ENCODE data around the gene ODF2L. TPM values are rescaled to one million over a fixed set of nuclear protein-coding genes. Genes with fewer than 3 reads are reported as not detected.

ODF2L gene
- total and polyA plus RNA-seq, 2 of the 4 experiments (the other 2 are of a cell fraction): 10.4 to 12.3 TPM

Small RNA genes within 50 kb of the gene (microRNA-seq; reads per million reads assigned to microRNA genes)
- gene MIR7856 (ENCODE audit: insufficient read depth in 1 of 2, insufficient read length in 1 of 2, unreplicated experiment in 1 of 2): 0 reads per million in 2 experiments

Small RNA genes within 50 kb of the gene (small RNA-seq; reads per million reads assigned to genes)
- gene MIR7856: 0 reads per million in 5 experiments

Other genes starting within 250 kb of the ODF2L start
- gene COL24A1, start 239.6 kb downstream of the ODF2L start, total RNA-seq (2012; rRNA removed): 1.4 and 2.5 TPM in 2 replicates
- gene COL24A1, start 239.6 kb downstream of the ODF2L start, polyA plus RNA-seq (2012; rRNA removed): 1.4 and 2.2 TPM in 2 replicates
- under 0.01 and 0.18 TPM in 2 replicates for gene CLCA2, start 27.8 kb upstream of the ODF2L start, total RNA-seq (2012; rRNA removed)
- 0.09 and 0.26 TPM in 2 replicates for gene CLCA2, start 27.8 kb upstream of the ODF2L start, polyA plus RNA-seq (2012; rRNA removed)
- not detected in 2 replicates for gene CLCA1, start 72.6 kb upstream of the ODF2L start, total RNA-seq (2012; rRNA removed)
- not detected in 2 replicates for gene CLCA1, start 72.6 kb upstream of the ODF2L start, polyA plus RNA-seq (2012; rRNA removed)
- gene CLCA4, start 150.8 kb upstream of the ODF2L start, total RNA-seq (2012; rRNA removed): not detected in 2 replicates
- gene CLCA4, start 150.8 kb upstream of the ODF2L start, polyA plus RNA-seq (2012; rRNA removed): not detected in 2 replicates

All from IMR-90 (cell line).